IMR-90 (cell line): Measurements from ENCODE around the gene COL13A1. TPM values are rescaled to one million over a fixed set of nuclear protein-coding genes. Genes with fewer than 3 reads are reported as not detected.

Source experiments
- ATAC-seq: fragments of 200-7000 bp; cut with Tn5 transposase; 2 replicates; pipeline ENCODE4 v1.9.1; 2020; ENCODE audit warnings: low read depth, mild to moderate bottlenecking, moderate library complexity
- BruUV-seq: library from RNA; stranded (reverse); fragments of 400-500 nt; replicated peaks from 2 replicates; lab custom pipeline; 2021; lab: Mats Ljungman, UMichigan
- CTCF ChIA-PET: fragments of 300-600 bp; formaldehyde crosslinking; extraction: SDS; loops from one replicate; lab custom pipeline; 2021; ENCODE audit warnings: antibody characterized with exemption; lab: Yijun Ruan, JAX
- POLR2A ChIA-PET: fragments of 300-600 bp; sonication (Branson Sonifier 250); formaldehyde crosslinking; loops from one replicate; lab custom pipeline; 2022; ENCODE audit warnings: antibody characterized with exemption; ENCODE audit not compliant: unreplicated experiment; lab: Charles Lee
- DNase-seq: peaks from one replicate; pipeline ENCODE4 v3.0.0; 2013
- H2AFZ ChIP-seq: replicated peaks from 2 replicates; pipeline ENCODE3; 2013; ENCODE audit warnings: low read length, mild to moderate bottlenecking; ENCODE audit not compliant: poor library complexity
- H2AK5ac ChIP-seq: 2 replicates; pipeline ENCODE4 v1.6.1; 2013; ENCODE audit warnings: low read depth, low read length, inconsistent platforms
- H2AK9ac ChIP-seq: replicated peaks from 2 replicates; pipeline ENCODE3; 2013; ENCODE audit warnings: mild to moderate bottlenecking, low read depth, low read length, moderate library complexity; ENCODE audit not compliant: poor library complexity
- H2BK120ac ChIP-seq: 2 replicates; pipeline ENCODE4 v1.6.1; 2013; ENCODE audit warnings: low read depth, low read length, inconsistent platforms
- H2BK15ac ChIP-seq: 3 replicates; pipeline ENCODE4 v1.6.1; 2013; ENCODE audit warnings: low read depth, low read length, inconsistent platforms
- H2BK20ac ChIP-seq: 2 replicates; pipeline ENCODE4 v1.6.1; 2013; ENCODE audit warnings: low read depth, mild to moderate bottlenecking, inconsistent platforms, low read length, moderate library complexity
- H2BK5ac ChIP-seq: 2 replicates; pipeline ENCODE4 v1.6.1; 2013; ENCODE audit warnings: mild to moderate bottlenecking, low read depth, low read length, inconsistent platforms; ENCODE audit not compliant: poor library complexity, severe bottlenecking
- H3K14ac ChIP-seq: replicated peaks from 2 replicates; pipeline ENCODE4 v1.6.1; 2013; ENCODE audit warnings: low read depth, low read length, inconsistent platforms
- H3K18ac ChIP-seq: 2 replicates; pipeline ENCODE4 v1.6.1; 2013; ENCODE audit warnings: low read depth, low read length, control low read depth
- H3K23ac ChIP-seq: 2 replicates; pipeline ENCODE4 v1.6.1; 2013; ENCODE audit warnings: low read depth, low read length, inconsistent platforms
- H3K27ac ChIP-seq: 2 replicates; pipeline ENCODE4 v1.5.1; 2013; ENCODE audit warnings: mild to moderate bottlenecking, control low read depth, low read length; ENCODE audit not compliant: insufficient read depth
- H3K27me3 ChIP-seq: 2 replicates; pipeline ENCODE4 v1.6.1; 2013; ENCODE audit warnings: low read length; ENCODE audit not compliant: control insufficient read depth, insufficient read depth
- H3K36me3 ChIP-seq: 2 replicates; pipeline ENCODE4 v1.6.1; 2013; ENCODE audit warnings: low read length, mixed read lengths; ENCODE audit not compliant: control insufficient read depth, insufficient read depth
- H3K4ac ChIP-seq: 2 replicates; pipeline ENCODE4 v1.6.1; 2013; ENCODE audit warnings: low read depth, low read length, inconsistent platforms
- H3K4me1 ChIP-seq: 2 replicates; pipeline ENCODE4 v1.6.1; 2013; ENCODE audit warnings: low read length, mixed read lengths; ENCODE audit not compliant: control insufficient read depth, insufficient read depth
- H3K4me2 ChIP-seq: 2 replicates; pipeline ENCODE4 v1.6.1; 2013; ENCODE audit warnings: low read depth, mild to moderate bottlenecking, control low read depth, low read length, moderate library complexity
- H3K4me3 ChIP-seq: 2 replicates; pipeline ENCODE4 v1.5.1; 2013; ENCODE audit warnings: low read depth, mild to moderate bottlenecking, control low read depth, low read length, moderate library complexity; ENCODE audit not compliant: insufficient read depth
- H3K56ac ChIP-seq: 2 replicates; pipeline ENCODE4 v1.6.1; 2013; ENCODE audit warnings: low read length, inconsistent platforms; ENCODE audit not compliant: insufficient read depth; ENCODE audit errors: extremely low read depth
- H3K79me1 ChIP-seq, 2 experiments: 2 replicates each; pipeline ENCODE4 v1.6.1; 2013; ENCODE audit warnings: low read length in 2 of 2, inconsistent platforms in 1 of 2, low read depth in 1 of 2
- H3K9ac ChIP-seq: 2 replicates; pipeline ENCODE4 v1.6.1; 2013; ENCODE audit warnings: low read depth, low read length, control low read depth
- H3K9me1 ChIP-seq: 2 replicates; pipeline ENCODE4 v1.6.1; 2013; ENCODE audit warnings: low read length, inconsistent platforms; ENCODE audit not compliant: insufficient read depth
- H3K9me3 ChIP-seq: 2 replicates; pipeline ENCODE4 v1.6.1; 2013; ENCODE audit warnings: low read length; ENCODE audit not compliant: control insufficient read depth, insufficient read depth
- H4K20me1 ChIP-seq: 2 replicates; pipeline ENCODE4 v1.6.1; 2013; ENCODE audit warnings: low read length, inconsistent platforms; ENCODE audit not compliant: insufficient read depth
- H4K5ac ChIP-seq: 2 replicates; pipeline ENCODE4 v1.6.1; 2013; ENCODE audit warnings: mild to moderate bottlenecking, low read depth, low read length, control low read depth
- H4K8ac ChIP-seq, 2 experiments: 2 replicates each; pipeline ENCODE4 v1.6.1; 2013; ENCODE audit warnings: low read depth in 2 of 2, low read length in 2 of 2, control low read depth in 1 of 2, inconsistent platforms in 1 of 2
- H4K91ac ChIP-seq: 2 replicates; pipeline ENCODE4 v1.6.1; 2013; ENCODE audit warnings: low read depth, low read length, inconsistent platforms; ENCODE audit not compliant: insufficient read depth
- NFE2L2 ChIP-seq: fragments of 150-350 bp; IDR thresholded peaks from 2 replicates; pipeline ENCODE4 v1.6.1; 2016; ENCODE audit warnings: low read depth, mild to moderate bottlenecking, low read length
- WGBS, 2 experiments: methylation state at CpG; one replicate each; pipeline versions ENCODE4 v1.1.5 to v1.1.7; 2013; ENCODE audit warnings: missing lambda C conversion rate in 2 of 2; ENCODE audit not compliant: insufficient read length in 1 of 2; ENCODE audit errors: extremely low coverage in 2 of 2; 5-methylcytosine and 5-hydroxymethylcytosine counted together
- dilution Hi-C: fragments of 300-500 bp; cut with HindIII; formaldehyde crosslinking; loops from one replicate; pipeline ENCODE4 v1.14.3; 2018; ENCODE audit warnings: low sequenced_read_pairs; ENCODE audit not compliant: unreplicated experiment
- in situ Hi-C: fragments of 300-500 bp; cut with MboI; formaldehyde crosslinking; loops from 3 replicates; pipeline ENCODE4 v1.14.3; 2019; ENCODE audit warnings: low sequenced_read_pairs, inconsistent platforms, mixed read lengths
- intact Hi-C: fragments of 100-400 bp; cut with micrococcal nuclease; formaldehyde crosslinking; loops from 2 replicates; pipeline ENCODE4 v1.10.0; 2022
- polyA plus RNA-seq, 3 experiments: library from polyadenylated mRNA; depleted of rRNA; stranded (reverse); fragments of >200 nt; gene quantifications; 2 replicates each; pipeline ENCODE4 v1.2.3, GENCODE V29; 2012; ENCODE audit warnings: low replicate concordance in 1 of 3
- total RNA-seq: library from RNA; depleted of rRNA; stranded (reverse); fragments of >200 nt; gene quantifications from 2 replicates; pipeline ENCODE4 v1.2.3, GENCODE V29; 2012
- TF ChIP-seq, protein P1 (sequence below): fragments of 150-350 bp; IDR thresholded peaks from 2 replicates; pipeline ENCODE4 v1.6.1; 2017; ENCODE audit warnings: mild to moderate bottlenecking, antibody characterized with exemption, low read length, low read depth

The COL13A1 gene
- total and polyA plus RNA-seq, 2 of the 4 experiments (the other 2 are of a cell fraction) = 12.2 to 31.3 TPM

DNA sequence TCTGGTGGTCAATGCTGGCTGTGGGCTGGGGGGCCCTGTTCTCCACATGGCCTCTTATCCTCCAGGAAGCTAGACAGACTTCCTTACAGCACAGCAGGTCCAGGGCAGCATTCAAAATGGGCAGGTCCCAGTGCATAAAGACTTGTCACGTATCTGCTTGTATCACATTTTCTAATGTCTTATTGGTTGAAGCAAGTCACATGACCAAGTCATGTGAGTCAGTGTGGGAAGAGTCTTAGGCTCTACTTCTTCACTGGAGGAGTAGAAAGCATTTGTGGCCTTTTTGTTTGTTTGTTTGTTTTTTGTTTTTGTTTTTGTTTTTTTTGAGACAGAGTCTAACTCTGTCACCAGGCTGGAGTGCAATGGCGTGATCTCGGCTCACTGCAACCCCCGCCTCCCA is 104.7 kb downstream of the COL13A1 start:
- H3K36me3 ChIP-seq = no peaks in the 10 kb centered on the region; the same call in 1 of the 2 replicates
- no peaks in the 10 kb centered on the region for H3K9me3 ChIP-seq
- no peak overlapping the region for H2AK5ac ChIP-seq
- H3K4me2 ChIP-seq = no peak overlapping the region
- no peaks in the 10 kb centered on the region for H3K27me3 ChIP-seq
- ChIA-PET POLR2A (no interaction called here), CTCF (no interaction called here)
- no peak overlapping the region for H2BK15ac ChIP-seq
- no peak overlapping the region for H2BK5ac ChIP-seq
- dilution Hi-C loops (no loop called here), in situ Hi-C loops (loop anchor here (25.0 kb wide), 1 partner anchor 394 kb away; no protein-coding TSS in a partner anchor), intact Hi-C loops (no loop called here)
- ATAC-seq (no peak), DNase-seq (no peak)
- H4K91ac ChIP-seq = no peak overlapping the region
- H2BK20ac ChIP-seq = no peak overlapping the region
- H3K14ac ChIP-seq = no peak overlapping the region
- no peak overlapping the region for H3K23ac ChIP-seq
- no peak overlapping the region for H4K8ac ChIP-seq
- TF ChIP-seq, protein P1, sequence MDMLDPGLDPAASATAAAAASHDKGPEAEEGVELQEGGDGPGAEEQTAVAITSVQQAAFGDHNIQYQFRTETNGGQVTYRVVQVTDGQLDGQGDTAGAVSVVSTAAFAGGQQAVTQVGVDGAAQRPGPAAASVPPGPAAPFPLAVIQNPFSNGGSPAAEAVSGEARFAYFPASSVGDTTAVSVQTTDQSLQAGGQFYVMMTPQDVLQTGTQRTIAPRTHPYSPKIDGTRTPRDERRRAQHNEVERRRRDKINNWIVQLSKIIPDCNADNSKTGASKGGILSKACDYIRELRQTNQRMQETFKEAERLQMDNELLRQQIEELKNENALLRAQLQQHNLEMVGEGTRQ = peak; percentile 74
- TF ChIP-seq NFE2L2 = no peak
- no peak overlapping the region for H3K4ac ChIP-seq
- no TSS peak for BruUV-seq
- no peak overlapping the region for H3K56ac ChIP-seq
- no peaks in the 10 kb centered on the region for H3K79me1 ChIP-seq
- no peak overlapping the region for H4K5ac ChIP-seq
- H3K9ac ChIP-seq = no peak overlapping the region
- WGBS, 2 experiments = 100% methylated on average over 1 of the region's 4 CpGs; no CpG with 5 or more reads in 1 of the 2 experiments
- H3K4me3 ChIP-seq = no peak overlapping the region
- no peak overlapping the region for H3K18ac ChIP-seq
- no peak overlapping the region for H2AK9ac ChIP-seq
- H3K9me1 ChIP-seq = peaks cover 10% of the 10 kb centered on the region
- H2AFZ ChIP-seq = no peak overlapping the region
- H4K20me1 ChIP-seq = no peaks in the 10 kb centered on the region
- no peak overlapping the region for H3K27ac ChIP-seq
- no peak overlapping the region for H2BK120ac ChIP-seq
- H3K4me1 ChIP-seq = peaks cover 2% of the 10 kb centered on the region; the same call in 1 of the 2 replicates
